ENCODE data around the gene GLYATL1B.
"Not testable (repeated sequence)": the region's sequence is repeated elsewhere in the genome, so short reads cannot be mapped to it uniquely, and the experiment has no call there.

GLYATL1B gene

GRCh38 chr11:59063996-59064727, 21.9 kb upstream of the GLYATL1B start:
- not testable (repeated sequence) for H3K4me3 ChIP-seq (ENCODE audit: low read length); H3K36me3 ChIP-seq (ENCODE audit: control insufficient read depth, insufficient read depth, low read length, severe bottlenecking); H3K9me3 ChIP-seq (ENCODE audit: control insufficient read depth, low read length); H3K9ac ChIP-seq (ENCODE audit: low read length); DNase-seq (ENCODE audit: low read depth)
- H3K4me1 ChIP-seq (ENCODE audit: control insufficient read depth, insufficient read depth, low read length): peaks cover 11% of the 10 kb centered on the region
- H3K27me3 ChIP-seq (replicated peaks; ENCODE audit: control insufficient read depth, insufficient read depth, low read length): peaks cover 58% of the 10 kb centered on the region

- Histone ChIP-seq H3K36me3 (ENCODE audit: control insufficient read depth, insufficient read depth, low read length, severe bottlenecking) (no peaks in the 10 kb centered on the region), H3K4me1 (ENCODE audit: control insufficient read depth, insufficient read depth, low read length) (no peaks in the 10 kb centered on the region), H3K27me3 (replicated peaks; ENCODE audit: control insufficient read depth, insufficient read depth, low read length) (peaks cover 46% of the 10 kb centered on the region), H3K9me3 (ENCODE audit: control insufficient read depth, low read length) (no peaks in the 10 kb centered on the region), H3K4me3 (ENCODE audit: low read length) (no peak overlapping the region), H3K9ac (ENCODE audit: low read length) (no peak overlapping the region)
- DNase-seq (ENCODE audit: low read depth): no peak
Measured at GRCh38 chr11:59069087-59069486, 17.0 kb upstream of the GLYATL1B start.

GRCh38 chr11:59076876-59077571, 9.1 kb upstream of the GLYATL1B start:
- H3K27me3 ChIP-seq (replicated peaks; ENCODE audit: control insufficient read depth, insufficient read depth, low read length): no peaks in the 10 kb centered on the region
- no peak overlapping the region for H3K4me3 ChIP-seq (ENCODE audit: low read length)
- no peak for DNase-seq (ENCODE audit: low read depth)
- H3K9me3 ChIP-seq (ENCODE audit: control insufficient read depth, low read length): no peaks in the 10 kb centered on the region
- H3K9ac ChIP-seq (ENCODE audit: low read length): no peak overlapping the region
- no peaks in the 10 kb centered on the region for H3K36me3 ChIP-seq (ENCODE audit: control insufficient read depth, insufficient read depth, low read length, severe bottlenecking)
- no peaks in the 10 kb centered on the region for H3K4me1 ChIP-seq (ENCODE audit: control insufficient read depth, insufficient read depth, low read length)

- Histone ChIP-seq H3K9me3 (ENCODE audit: control insufficient read depth, low read length) (no peaks in the 10 kb centered on the region), H3K36me3 (ENCODE audit: control insufficient read depth, insufficient read depth, low read length, severe bottlenecking) (no peaks in the 10 kb centered on the region), H3K4me1 (ENCODE audit: control insufficient read depth, insufficient read depth, low read length) (no peaks in the 10 kb centered on the region), H3K27me3 (replicated peaks; ENCODE audit: control insufficient read depth, insufficient read depth, low read length) (no peaks in the 10 kb centered on the region), H3K4me3 (ENCODE audit: low read length) (no peak overlapping the region), H3K9ac (ENCODE audit: low read length) (no peak overlapping the region)
- DNase-seq (ENCODE audit: low read depth): no peak
Measured at GRCh38 chr11:59078435-59078834, 7.7 kb upstream of the GLYATL1B start.

GRCh38 chr11:59079086-59079485, 7.0 kb upstream of the GLYATL1B start:
- H3K4me3 ChIP-seq (ENCODE audit: low read length): no peak overlapping the region
- DNase-seq (ENCODE audit: low read depth): no peak
- H3K27me3 ChIP-seq (replicated peaks; ENCODE audit: control insufficient read depth, insufficient read depth, low read length): no peaks in the 10 kb centered on the region
- H3K9ac ChIP-seq (ENCODE audit: low read length): no peak overlapping the region
- no peaks in the 10 kb centered on the region for H3K4me1 ChIP-seq (ENCODE audit: control insufficient read depth, insufficient read depth, low read length)
- H3K36me3 ChIP-seq (ENCODE audit: control insufficient read depth, insufficient read depth, low read length, severe bottlenecking): no peaks in the 10 kb centered on the region
- H3K9me3 ChIP-seq (ENCODE audit: control insufficient read depth, low read length): no peaks in the 10 kb centered on the region

GRCh38 chr11:59080421-59080820, 5.7 kb upstream of the GLYATL1B start:
- not testable (repeated sequence) for H3K9ac ChIP-seq (ENCODE audit: low read length); H3K4me3 ChIP-seq (ENCODE audit: low read length); H3K4me1 ChIP-seq (ENCODE audit: control insufficient read depth, insufficient read depth, low read length); H3K9me3 ChIP-seq (ENCODE audit: control insufficient read depth, low read length); H3K27me3 ChIP-seq (replicated peaks; ENCODE audit: control insufficient read depth, insufficient read depth, low read length); H3K36me3 ChIP-seq (ENCODE audit: control insufficient read depth, insufficient read depth, low read length, severe bottlenecking); DNase-seq (ENCODE audit: low read depth)

- H3K4me3 ChIP-seq (ENCODE audit: low read length); DNase-seq (ENCODE audit: low read depth); H3K27me3 ChIP-seq (replicated peaks; ENCODE audit: control insufficient read depth, insufficient read depth, low read length); H3K9me3 ChIP-seq (ENCODE audit: control insufficient read depth, low read length); H3K36me3 ChIP-seq (ENCODE audit: control insufficient read depth, insufficient read depth, low read length, severe bottlenecking); H3K4me1 ChIP-seq (ENCODE audit: control insufficient read depth, insufficient read depth, low read length); H3K9ac ChIP-seq (ENCODE audit: low read length): not testable (repeated sequence)
Measured at GRCh38 chr11:59081430-59082020, 4.6 kb upstream of the GLYATL1B start.

GRCh38 chr11:59088162-59088561, 2.1 kb downstream of the GLYATL1B start:
- no peak overlapping the region for H3K9ac ChIP-seq (ENCODE audit: low read length)
- no peaks in the 10 kb centered on the region for H3K9me3 ChIP-seq (ENCODE audit: control insufficient read depth, low read length)
- no peak overlapping the region for H3K4me3 ChIP-seq (ENCODE audit: low read length)
- DNase-seq (ENCODE audit: low read depth): no peak
- H3K4me1 ChIP-seq (ENCODE audit: control insufficient read depth, insufficient read depth, low read length): no peaks in the 10 kb centered on the region
- no peaks in the 10 kb centered on the region for H3K27me3 ChIP-seq (replicated peaks; ENCODE audit: control insufficient read depth, insufficient read depth, low read length)
- no peaks in the 10 kb centered on the region for H3K36me3 ChIP-seq (ENCODE audit: control insufficient read depth, insufficient read depth, low read length, severe bottlenecking)

- not testable (repeated sequence) for H3K9me3 ChIP-seq (ENCODE audit: control insufficient read depth, low read length); H3K4me1 ChIP-seq (ENCODE audit: control insufficient read depth, insufficient read depth, low read length); H3K9ac ChIP-seq (ENCODE audit: low read length); H3K36me3 ChIP-seq (ENCODE audit: control insufficient read depth, insufficient read depth, low read length, severe bottlenecking); H3K27me3 ChIP-seq (replicated peaks; ENCODE audit: control insufficient read depth, insufficient read depth, low read length); DNase-seq (ENCODE audit: low read depth); H3K4me3 ChIP-seq (ENCODE audit: low read length)
Measured at GRCh38 chr11:59093576-59093975, 7.5 kb downstream of the GLYATL1B start.

- not testable (repeated sequence) for DNase-seq (ENCODE audit: low read depth); H3K4me1 ChIP-seq (ENCODE audit: control insufficient read depth, insufficient read depth, low read length); H3K4me3 ChIP-seq (ENCODE audit: low read length); H3K36me3 ChIP-seq (ENCODE audit: control insufficient read depth, insufficient read depth, low read length, severe bottlenecking); H3K27me3 ChIP-seq (replicated peaks; ENCODE audit: control insufficient read depth, insufficient read depth, low read length); H3K9ac ChIP-seq (ENCODE audit: low read length); H3K9me3 ChIP-seq (ENCODE audit: control insufficient read depth, low read length)
Measured at GRCh38 chr11:59095225-59095624, 9.1 kb downstream of the GLYATL1B start.

GRCh38 chr11:59095972-59096575, 10.0 kb downstream of the GLYATL1B start:
- not testable (repeated sequence) for H3K4me3 ChIP-seq (ENCODE audit: low read length); H3K27me3 ChIP-seq (replicated peaks; ENCODE audit: control insufficient read depth, insufficient read depth, low read length); H3K9me3 ChIP-seq (ENCODE audit: control insufficient read depth, low read length); H3K36me3 ChIP-seq (ENCODE audit: control insufficient read depth, insufficient read depth, low read length, severe bottlenecking); H3K4me1 ChIP-seq (ENCODE audit: control insufficient read depth, insufficient read depth, low read length); H3K9ac ChIP-seq (ENCODE audit: low read length); DNase-seq (ENCODE audit: low read depth)

All from adipocyte (in vitro differentiated cells).